K562 (cell line): Measurements from ENCODE around the gene CFAP53. TPM values are rescaled to one million over a fixed set of nuclear protein-coding genes. Genes with fewer than 3 reads are reported as not detected.
A peak's percentile ranks its signal among the peaks of the same experiment; 100 is the strongest.

Experiments used
- ATAC-seq: fragments of 200-7000 bp; cut with Tn5 transposase; 3 replicates; pipeline ENCODE4 v1.9.1; 2020; ENCODE audit warnings: moderate library complexity
- BruUV-seq: library from RNA; stranded (reverse); fragments of 400-500 nt; replicated peaks from 2 replicates; lab custom pipeline; 2021; lab: Mats Ljungman, UMichigan
- CTCF ChIA-PET: fragments of 300-600 bp; formaldehyde crosslinking; extraction: SDS; loops from one replicate; lab custom pipeline; 2021; ENCODE audit warnings: low intra/inter-chr PET ratio; lab: Yijun Ruan, JAX
- POLR2A ChIA-PET: fragments of 300-600, 350-650 bp; sonication (Branson Sonifier 250); formaldehyde crosslinking; extraction: SDS; loops from one replicate; lab custom pipeline; 2021; ENCODE audit warnings: antibody characterized with exemption, inconsistent platforms; lab: Yijun Ruan, JAX
- DNase-seq, 4 experiments: peaks; one replicate each; pipeline versions ENCODE4 v3.0.0 to v3.0.0-alpha.2; 2011 to 2018; ENCODE audit warnings: low spot score in 3 of 4, mixed read lengths in 3 of 4; ENCODE audit errors: extremely low read depth in 1 of 4
- FAIRE-seq: peaks from 2 replicates; lab custom pipeline; 2011; peaks lifted over from hg19 to GRCh38; lab: Jason Lieb, UNC
- H2AFZ ChIP-seq: 2 replicates; pipeline ENCODE4 v1.6.0; 2011; ENCODE audit warnings: low read depth, low read length, control low read depth, inconsistent platforms
- H3K27ac ChIP-seq: fragments of 200-600 bp; 3 replicates; pipeline ENCODE4 v1.8.0; 2011; ENCODE audit warnings: low read depth, mild to moderate bottlenecking, control low read depth, inconsistent platforms, low read length, moderate library complexity, mixed read lengths; ENCODE audit errors: extremely low read depth
- H3K27me3 ChIP-seq, 2 experiments: fragments of 300-600 bp in 1 of 2; 2 replicates in 1 of 2; 3 replicates in 1 of 2; pipeline versions ENCODE4 v1.6.0 to v1.8.0; 2011; ENCODE audit warnings: inconsistent platforms in 2 of 2, low read length in 2 of 2, mild to moderate bottlenecking in 1 of 2, mixed read lengths in 1 of 2, moderate library complexity in 1 of 2; ENCODE audit not compliant: control insufficient read depth in 2 of 2, insufficient read depth in 2 of 2
- H3K36me3 ChIP-seq: fragments of 300-600 bp; 3 replicates; pipeline ENCODE4 v1.8.0; 2011; ENCODE audit warnings: mild to moderate bottlenecking, low read length, inconsistent platforms; ENCODE audit not compliant: control insufficient read depth, insufficient read depth
- H3K4me1 ChIP-seq, 2 experiments: fragments of 200-600 bp in 1 of 2; replicated peaks in 1 of 2; 2 replicates in 1 of 2; 3 replicates in 1 of 2; pipeline versions ENCODE4 v1.5.1 to v1.8.0; 2011; ENCODE audit warnings: inconsistent platforms in 2 of 2, low read length in 2 of 2, mild to moderate bottlenecking in 1 of 2, mixed read lengths in 1 of 2, moderate library complexity in 1 of 2; ENCODE audit not compliant: control insufficient read depth in 2 of 2, insufficient read depth in 2 of 2
- H3K4me2 ChIP-seq: 2 replicates; pipeline ENCODE4 v1.6.1; 2011; ENCODE audit warnings: low read length, control low read depth, inconsistent platforms, mixed read lengths; ENCODE audit not compliant: insufficient read depth
- H3K4me3 ChIP-seq: fragments of 200-600 bp; sonication (generic), shearing (Covaris generic); 2 replicates; pipeline ENCODE4 v1.5.1; 2016; ENCODE audit warnings: control low read depth, inconsistent platforms
- H3K79me2 ChIP-seq: fragments of 200-600 bp; 3 replicates; pipeline ENCODE4 v1.8.0; 2011; ENCODE audit warnings: low read length, inconsistent platforms; ENCODE audit not compliant: control insufficient read depth, insufficient read depth
- H3K9ac ChIP-seq, 2 experiments: 2 replicates each; pipeline versions ENCODE4 v1.6.0 to v1.6.1; 2011; ENCODE audit warnings: low read depth in 2 of 2, low read length in 2 of 2, control low read depth in 1 of 2, inconsistent platforms in 1 of 2, mild to moderate bottlenecking in 1 of 2, mixed read lengths in 1 of 2; ENCODE audit not compliant: insufficient read depth in 1 of 2
- H3K9me1 ChIP-seq: one replicate; pipeline ENCODE4 v1.6.0; 2011; ENCODE audit warnings: inconsistent platforms, mild to moderate bottlenecking, low read length, moderate library complexity; ENCODE audit not compliant: control insufficient read depth, insufficient read depth
- H3K9me3 ChIP-seq: replicated peaks from 2 replicates; pipeline ENCODE4 v1.5.1; 2011; ENCODE audit warnings: low read depth, low read length, inconsistent platforms; ENCODE audit not compliant: control insufficient read depth, insufficient read depth
- H4K20me1 ChIP-seq: replicated peaks from 2 replicates; pipeline ENCODE4 v1.6.1; 2011; ENCODE audit warnings: low read length, inconsistent platforms, mixed read lengths; ENCODE audit not compliant: control insufficient read depth, insufficient read depth
- C11orf30 ChIP-seq: fragments of 450-650 bp; IDR thresholded peaks from 2 replicates; pipeline ENCODE4 v1.6.1; 2016; ENCODE audit warnings: low read depth, mild to moderate bottlenecking
- HDAC8 ChIP-seq: fragments of 450-650 bp; IDR thresholded peaks from 2 replicates; pipeline ENCODE4 v1.6.1; 2016; ENCODE audit warnings: mild to moderate bottlenecking, missing genetic modification characterization, moderate library complexity, missing compliant biosample characterization
- ILK ChIP-seq: fragments of 450-650 bp; IDR thresholded peaks from 2 replicates; pipeline ENCODE4 v1.6.1; 2016; ENCODE audit warnings: missing genetic modification characterization, low read depth, mild to moderate bottlenecking, missing compliant biosample characterization, moderate library complexity, borderline replicate concordance
- MAFF ChIP-seq: IDR thresholded peaks from 2 replicates; pipeline ENCODE4 v1.6.1; 2012; ENCODE audit warnings: low read length, improper control_type of control experiment
- MAFG ChIP-seq: fragments of 450-650 bp; conservative IDR thresholded peaks from 2 replicates; pipeline ENCODE4 v1.6.1; 2016; ENCODE audit warnings: missing genetic modification characterization, missing compliant biosample characterization
- MAFK ChIP-seq: IDR thresholded peaks from 2 replicates; pipeline ENCODE4 v1.6.1; 2011; ENCODE audit warnings: low read length, improper control_type of control experiment
- MXI1 ChIP-seq: IDR thresholded peaks from 2 replicates; pipeline ENCODE4 v1.6.1; 2011; ENCODE audit warnings: low read depth, mild to moderate bottlenecking, improper control_type of control experiment, low read length
- NFATC3 ChIP-seq: fragments of 450-650 bp; IDR thresholded peaks from 2 replicates; pipeline ENCODE4 v1.6.1; 2017; ENCODE audit warnings: mild to moderate bottlenecking
- PTRF ChIP-seq: fragments of 450-650 bp; IDR thresholded peaks from 2 replicates; pipeline ENCODE4 v1.6.1; 2016; ENCODE audit warnings: mild to moderate bottlenecking, missing genetic modification characterization, missing compliant biosample characterization
- PYGO2 ChIP-seq: fragments of 450-650 bp; IDR thresholded peaks from 2 replicates; pipeline ENCODE4 v1.6.1; 2016; ENCODE audit warnings: mild to moderate bottlenecking, missing genetic modification characterization, moderate library complexity, missing compliant biosample characterization
- SRSF3 ChIP-seq: fragments of 200-400 bp; formaldehyde crosslinking; IDR thresholded peaks from 2 replicates; pipeline ENCODE4 v1.6.1; 2016; ENCODE audit warnings: mild to moderate bottlenecking, low read length, moderate library complexity; ENCODE audit not compliant: insufficient read depth
- VEZF1 ChIP-seq: fragments of 200-800 bp; sonication (Bioruptor generic); IDR thresholded peaks from 2 replicates; pipeline ENCODE4 v1.6.1; 2017; ENCODE audit warnings: missing genetic modification characterization, missing compliant biosample characterization
- ZNF24 ChIP-seq: fragments of 450-650 bp; IDR thresholded peaks from 2 replicates; pipeline ENCODE4 v1.6.1; 2016
- ZNF316 ChIP-seq: fragments of 450-650 bp; IDR thresholded peaks from 2 replicates; pipeline ENCODE4 v1.6.1; 2016
- ZNF431 ChIP-seq: sonication (generic); formaldehyde crosslinking; IDR thresholded peaks from 2 replicates; pipeline ENCODE4 v1.8.0; 2022; ENCODE audit warnings: mild to moderate bottlenecking, missing genetic modification reagents
- ZNF445 ChIP-seq: fragments of 250-450 bp; sonication (Bioruptor Pico); IDR thresholded peaks from 2 replicates; pipeline ENCODE4 v1.4.0; 2020; ENCODE audit warnings: low read depth, mild to moderate bottlenecking, moderate library complexity
- WGBS: fragments of 100-300 bp; shearing (Covaris generic); methylation state at CpG from one replicate; pipeline ENCODE4 v1.1.6; 2016; ENCODE audit warnings: low coverage, mixed read lengths; ENCODE audit not compliant: insufficient coverage; ENCODE audit errors: missing lambda C conversion rate; 5-methylcytosine and 5-hydroxymethylcytosine counted together
- in situ Hi-C: fragments of 300-500 bp; cut with MboI; formaldehyde crosslinking; loops from 4 replicates; pipeline ENCODE4 v1.15.0; 2018; ENCODE audit warnings: inconsistent platforms, mixed read lengths
- intact Hi-C: fragments of 100-400 bp; cut with micrococcal nuclease; formaldehyde crosslinking; loops from 2 replicates; pipeline ENCODE4 v1.14.2; 2022
- polyA plus RNA-seq, 8 experiments: library from polyadenylated mRNA; depleted of rRNA in 4 of 8; stranded (reverse) in 5 of 8; unstranded in 3 of 8; fragments of >200 nt; fragmentation: Nextera tagmentation in 2 of 8; fragmentation: Illumina TruSeq in 1 of 8; extraction: Ambion mirVana in 2 of 8; extraction: Trizol in 1 of 8; gene quantifications; 2 replicates each; pipeline versions ENCODE4 v1.2.1 to v1.2.3, GENCODE V29; 2011 to 2014; ENCODE audit warnings: inconsistent platforms in 1 of 8, missing spikeins in 1 of 8
- total RNA-seq, 7 experiments: library from RNA; depleted of rRNA in 6 of 7; stranded (reverse); fragments of >200 nt in 6 of 7; fragmentation: Illumina TruSeq in 2 of 7; extraction: Trizol in 2 of 7; gene quantifications; 2 replicates each; pipeline versions ENCODE4 v1.2.1 to v1.2.3, GENCODE V29; 2011 to 2021; ENCODE audit warnings: low replicate concordance in 1 of 7
- TF ChIP-seq, protein P1 (sequence below): sonication (generic); formaldehyde crosslinking; IDR thresholded peaks from 2 replicates; pipeline ENCODE4 v1.8.1; 2023; ENCODE audit warnings: mild to moderate bottlenecking, missing genetic modification reagents, moderate library complexity

Gene CFAP53
- total and polyA plus RNA-seq, 9 of the 15 experiments (the other 6 are each of a cell fraction or from before 2014, with no cell fraction given), result 0.21 to 1.9 (median 1.2) TPM

GRCh38 chr18:50262977-50263376, 3.3 kb downstream of the CFAP53 start:
- no peaks in the 10 kb centered on the region for H4K20me1 ChIP-seq
- no peak for ATAC-seq
- no peak for DNase-seq
- BruUV-seq, result no TSS peak
- no peaks in the 10 kb centered on the region for H3K79me2 ChIP-seq
- no peak for TF ChIP-seq NFATC3
- no peak for TF ChIP-seq SRSF3
- peak; percentile 68 for TF ChIP-seq ZNF24
- no peak overlapping the region for H3K4me2 ChIP-seq
- no peak overlapping the region for H3K4me3 ChIP-seq
- ChIA-PET CTCF (no interaction called here), POLR2A (interaction anchor here (1.1 kb wide), 1 partner anchor 18 kb away, joined by 3 read pairs; the partner anchor contains the start of gene MBD1)
- peaks cover 0 to 5% of the 10 kb centered on the region in 2 experiments; a peak in 1 of 5 replicates for H3K4me1 ChIP-seq
- H3K27me3 ChIP-seq, result no peaks in the 10 kb centered on the region
- in situ Hi-C loops, result no loop called here
- H3K27ac ChIP-seq, result no peak overlapping the region
- H3K9ac ChIP-seq, result no peak overlapping the region
- peaks cover 10% of the 10 kb centered on the region; the same call in 1 of the 3 replicates for H3K36me3 ChIP-seq
- intact Hi-C loops, result no loop called here
- no peaks in the 10 kb centered on the region for H3K9me1 ChIP-seq
- H3K9me3 ChIP-seq, result peaks cover 4% of the 10 kb centered on the region
- H2AFZ ChIP-seq, result no peak overlapping the region
- no peak for FAIRE-seq

GRCh38 chr18:50250935-50251334, 15.4 kb downstream of the CFAP53 start:
- DNase-seq, result no peak
- no TSS peak for BruUV-seq
- Histone ChIP-seq H3K27me3 (no peaks in the 10 kb centered on the region), H3K9me1 (no peaks in the 10 kb centered on the region), H3K9me3 (no peaks in the 10 kb centered on the region), H3K4me1 (no peaks in the 10 kb centered on the region), H3K4me3 (no peak overlapping the region), H3K9ac (no peak overlapping the region), H3K4me2 (no peak overlapping the region), H4K20me1 (no peaks in the 10 kb centered on the region), H3K27ac (no peak overlapping the region), H2AFZ (no peak overlapping the region), H3K36me3 (no peaks in the 10 kb centered on the region), H3K79me2 (no peaks in the 10 kb centered on the region)
- 41% methylated on average over 3 of the region's 3 CpGs for WGBS
- no peak for ATAC-seq
- no peak for FAIRE-seq
- in situ Hi-C loops, result no loop called here
- ChIA-PET CTCF (no interaction called here), POLR2A (no interaction called here)
- intact Hi-C loops, result no loop called here
- TF ChIP-seq MAFK, result peak; percentile 78
- TF ChIP-seq PYGO2 (tag), result no peak
- TF ChIP-seq ZNF316, result peak; percentile 84
- TF ChIP-seq C11orf30, result peak; percentile 64; the same call in 1 of the 2 replicates
- TF ChIP-seq, protein P1, sequence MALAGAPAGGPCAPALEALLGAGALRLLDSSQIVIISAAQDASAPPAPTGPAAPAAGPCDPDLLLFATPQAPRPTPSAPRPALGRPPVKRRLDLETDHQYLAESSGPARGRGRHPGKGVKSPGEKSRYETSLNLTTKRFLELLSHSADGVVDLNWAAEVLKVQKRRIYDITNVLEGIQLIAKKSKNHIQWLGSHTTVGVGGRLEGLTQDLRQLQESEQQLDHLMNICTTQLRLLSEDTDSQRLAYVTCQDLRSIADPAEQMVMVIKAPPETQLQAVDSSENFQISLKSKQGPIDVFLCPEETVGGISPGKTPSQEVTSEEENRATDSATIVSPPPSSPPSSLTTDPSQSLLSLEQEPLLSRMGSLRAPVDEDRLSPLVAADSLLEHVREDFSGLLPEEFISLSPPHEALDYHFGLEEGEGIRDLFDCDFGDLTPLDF (CRISPR knock-in tag), result no peak
- TF ChIP-seq MXI1, result no peak
- TF ChIP-seq MAFF, result peak; percentile 84
- TF ChIP-seq MAFG, result peak; percentile 74
- no peak for TF ChIP-seq ZNF431 (CRISPR knock-in tag)
- no peak for TF ChIP-seq VEZF1 (CRISPR knock-in tag)
- no peak for TF ChIP-seq PTRF (tag)
- TF ChIP-seq ILK (tag), result no peak
- TF ChIP-seq HDAC8, result no peak
- no peak for TF ChIP-seq ZNF445 (CRISPR knock-in tag)
